NCI-H748 (cell line): Measurements from ENCODE around the gene WDR90.

Source experiments
- DNase-seq: peaks from one replicate; lab custom pipeline; 2025; ENCODE audit not compliant: unreplicated experiment; lab: John Stamatoyannopoulos, UW

Gene WDR90

DNA sequence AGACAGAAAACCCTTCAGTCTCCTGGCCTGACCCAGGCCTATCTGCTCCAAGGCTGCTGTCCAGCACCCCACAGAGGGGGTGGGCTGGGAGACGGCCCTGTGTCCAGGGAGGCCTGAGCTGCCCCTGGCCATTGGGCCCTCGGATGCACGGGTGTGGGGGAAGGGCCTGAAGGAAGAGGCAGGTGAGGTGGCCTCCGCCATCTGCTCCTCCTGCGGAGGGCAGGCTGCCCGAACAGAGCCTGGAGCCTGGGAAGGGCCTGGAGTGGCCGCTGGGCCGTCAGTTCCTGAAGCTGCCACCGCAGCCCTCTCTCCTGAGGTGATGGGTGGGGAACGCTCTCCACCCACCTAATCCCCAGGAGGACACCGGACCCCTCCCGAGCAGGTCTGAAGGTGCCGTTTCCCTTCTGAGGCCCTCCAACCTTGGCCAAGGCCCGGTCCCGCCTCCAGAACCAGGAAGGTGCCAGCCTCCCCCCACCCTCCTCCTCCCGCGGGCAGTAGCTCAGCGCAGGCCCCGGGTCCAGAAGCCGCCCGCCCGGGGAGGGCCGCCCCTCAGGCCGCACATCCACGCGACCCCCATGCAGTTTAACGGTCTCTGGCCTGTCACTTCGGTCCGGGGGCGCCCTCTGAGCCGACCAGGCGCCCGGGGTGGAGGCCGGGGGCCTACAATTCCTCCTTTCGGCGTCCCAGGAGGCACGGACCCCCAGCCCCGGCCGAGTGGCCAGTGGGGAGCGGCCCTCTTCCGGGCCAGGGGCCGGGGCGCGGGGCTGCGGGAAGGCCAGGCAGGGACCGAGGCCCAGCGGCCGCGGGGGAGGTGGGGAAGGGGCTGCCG, 55.6 kb downstream of the WDR90 start:
- DNase-seq = peak; percentile 11

- peak; percentile 83 for DNase-seq
These were observed 56.4 kb downstream of the WDR90 start, which contains the start of gene FBXL16 for GRCh38 chr16:705431-706188. TSS of gene FBXL16 (minus strand) at chr16:705801. CDS start at chr16:697405, 8,396 bp downstream.

GRCh38 chr16:706189-707061, 57.3 kb downstream of the WDR90 start:
- peak; percentile 41 for DNase-seq

DNA sequence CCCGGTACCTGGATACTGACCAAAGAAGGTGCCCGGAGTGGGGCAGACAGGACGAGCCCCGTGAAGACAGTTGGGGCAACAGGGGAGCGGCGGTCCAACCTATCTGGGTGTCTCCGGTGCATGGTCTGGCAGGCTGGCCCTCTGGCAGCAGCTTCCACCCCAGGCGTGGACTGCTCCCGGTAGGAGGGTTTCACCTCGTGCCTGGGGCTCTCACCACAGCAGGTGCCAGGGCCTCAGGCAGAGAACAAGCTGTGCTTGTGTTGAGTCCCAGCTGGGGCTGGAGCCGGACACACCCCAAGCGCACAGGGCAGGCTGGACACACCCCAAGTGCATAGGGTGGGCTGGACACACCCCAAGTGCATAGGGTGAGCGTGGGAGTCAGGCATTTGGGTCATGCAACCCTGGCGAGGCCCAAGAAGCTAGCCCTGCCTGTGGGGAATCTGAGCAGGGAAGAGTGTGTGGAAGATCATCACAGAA, 57.9 kb downstream of the WDR90 start:
- no peak for DNase-seq

GRCh38 chr16:708019-708418, 58.9 kb downstream of the WDR90 start:
- no peak for DNase-seq

DNA sequence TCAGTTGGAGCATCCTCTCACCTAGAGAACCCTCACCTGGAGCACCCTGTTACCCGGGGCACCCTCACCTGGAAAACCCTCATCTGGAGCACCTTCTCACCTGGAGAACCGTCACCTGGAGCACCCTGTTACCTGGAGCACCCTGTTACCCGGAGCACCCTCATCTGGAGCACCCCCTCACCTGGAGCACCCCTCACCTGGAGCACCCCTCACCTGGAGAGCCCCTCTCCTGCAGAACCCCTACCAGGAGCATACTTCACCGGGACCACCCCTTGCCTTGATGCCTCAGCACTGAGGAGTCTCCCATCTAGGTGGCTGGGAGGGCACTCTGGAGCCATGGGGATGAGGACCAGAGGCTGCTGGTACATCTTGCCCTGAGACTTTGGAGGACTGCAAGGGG, 59.8 kb downstream of the WDR90 start:
- no peak for DNase-seq

GRCh38 chr16:709566-710499, 60.7 kb downstream of the WDR90 start:
- DNase-seq = peak; percentile 92

DNA sequence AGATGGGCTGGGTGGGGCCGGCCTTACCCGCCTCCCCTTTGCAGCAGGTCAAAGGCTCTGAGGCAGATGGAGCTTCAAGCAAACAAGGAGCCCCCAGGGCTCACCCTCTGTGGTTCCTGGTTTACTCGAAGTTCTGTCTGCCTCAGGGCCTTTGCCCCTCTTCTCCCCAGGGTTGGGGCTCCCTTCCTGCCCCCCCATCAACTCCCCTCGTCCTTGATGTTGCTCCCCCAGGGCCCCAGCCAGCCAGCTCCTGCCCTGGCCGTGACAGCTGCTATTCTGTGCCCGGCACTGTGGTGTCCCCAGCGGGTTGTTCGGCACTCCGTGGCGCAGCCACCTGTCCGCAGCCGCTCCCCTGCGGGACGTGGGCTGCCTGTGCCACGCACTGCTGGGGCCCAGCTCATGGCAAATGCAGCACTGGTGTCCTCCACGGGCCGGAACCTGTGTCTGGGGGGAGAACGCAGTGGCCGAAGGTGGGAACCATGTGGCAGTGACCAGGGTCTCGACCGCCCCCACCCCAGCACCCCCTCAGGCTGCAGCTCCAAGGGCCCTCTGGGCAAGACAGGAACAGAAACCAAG, 61.4 kb downstream of the WDR90 start:
- DNase-seq = no peak

GRCh38 chr16:711084-711483, 61.9 kb downstream of the WDR90 start:
- no peak for DNase-seq

DNA sequence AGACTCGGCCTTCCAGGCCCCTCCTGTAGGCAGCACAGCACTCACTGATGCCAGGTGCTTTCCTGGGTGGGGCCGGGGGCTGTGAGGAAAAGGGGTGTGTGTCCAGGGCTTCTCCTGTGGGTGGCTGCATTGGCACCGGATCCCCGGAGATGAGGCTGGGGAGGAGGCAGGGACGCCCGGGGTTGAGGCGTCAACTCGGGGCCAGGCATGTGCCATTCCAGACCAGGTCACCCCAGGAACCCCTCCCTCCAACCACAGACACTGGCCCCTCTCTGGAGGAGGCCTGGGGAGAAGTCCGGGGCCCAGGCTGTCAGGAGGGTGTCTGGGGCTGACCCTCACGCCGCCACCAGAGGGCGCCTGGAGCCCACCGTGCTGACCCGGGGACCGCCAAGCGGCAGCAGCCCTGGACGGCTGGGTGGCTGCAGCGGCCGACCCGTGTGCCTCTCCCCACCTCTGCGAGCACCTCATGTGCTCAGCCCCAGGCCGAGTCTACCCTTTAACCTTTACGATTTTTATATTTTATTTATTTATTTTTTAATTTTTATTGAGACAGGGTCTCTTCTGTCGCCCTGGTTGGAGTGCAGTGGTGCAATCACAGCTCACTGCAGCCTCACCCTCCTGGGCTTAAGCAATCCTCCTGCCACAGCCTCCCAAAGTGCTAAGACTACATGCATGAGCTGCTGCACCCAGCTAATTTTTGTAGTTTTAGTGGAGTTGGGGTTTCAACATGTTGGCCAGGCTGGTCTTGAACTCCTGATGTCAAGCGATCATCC, 62.6 kb downstream of the WDR90 start:
- DNase-seq = peak; percentile 62

DNA sequence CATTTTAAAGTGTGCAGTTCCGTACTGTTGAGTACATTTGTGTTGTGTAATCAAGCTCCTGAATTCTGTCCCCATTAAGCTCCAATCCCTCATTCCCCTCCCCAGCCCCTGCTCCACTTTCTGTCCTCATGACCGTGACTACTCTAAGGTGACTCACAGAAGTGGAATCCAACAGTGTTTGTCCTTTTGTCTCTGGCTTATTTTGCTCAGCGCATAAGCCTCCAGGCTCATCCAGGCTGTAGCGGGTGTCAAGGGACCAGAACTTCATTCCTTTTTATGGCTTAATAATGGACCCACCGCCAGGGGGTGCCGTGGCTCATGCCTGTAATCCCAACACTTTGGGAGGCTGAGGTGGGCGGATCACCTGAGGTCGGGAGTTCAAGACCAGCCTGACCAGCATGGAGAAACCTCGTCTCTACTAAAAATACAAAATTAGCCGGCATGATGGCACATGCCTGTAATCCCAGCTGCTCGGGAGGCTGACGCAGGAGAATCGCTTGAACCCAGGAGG, 63.6 kb downstream of the WDR90 start:
- DNase-seq = peak; percentile 44

DNA sequence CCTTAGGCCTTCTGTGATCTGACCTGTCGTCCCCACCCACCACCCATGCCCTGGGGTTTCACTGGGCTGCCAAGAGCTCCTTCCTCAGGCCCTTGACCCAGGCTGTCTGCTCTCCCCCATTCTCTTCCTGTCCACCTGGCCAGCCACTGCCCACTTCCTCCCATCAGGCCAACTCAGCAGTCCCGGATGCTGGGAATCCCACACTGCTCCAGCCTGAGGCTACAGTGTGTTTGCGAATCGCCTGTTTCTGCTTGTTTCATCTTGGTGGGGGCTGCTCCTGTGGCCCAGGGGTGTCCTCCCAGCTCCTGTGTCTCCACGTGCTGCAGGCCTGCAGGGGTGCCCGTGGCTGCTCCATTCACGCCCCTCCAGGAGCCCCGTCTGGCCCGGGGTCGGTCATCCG, 64.9 kb downstream of the WDR90 start:
- no peak for DNase-seq

DNA sequence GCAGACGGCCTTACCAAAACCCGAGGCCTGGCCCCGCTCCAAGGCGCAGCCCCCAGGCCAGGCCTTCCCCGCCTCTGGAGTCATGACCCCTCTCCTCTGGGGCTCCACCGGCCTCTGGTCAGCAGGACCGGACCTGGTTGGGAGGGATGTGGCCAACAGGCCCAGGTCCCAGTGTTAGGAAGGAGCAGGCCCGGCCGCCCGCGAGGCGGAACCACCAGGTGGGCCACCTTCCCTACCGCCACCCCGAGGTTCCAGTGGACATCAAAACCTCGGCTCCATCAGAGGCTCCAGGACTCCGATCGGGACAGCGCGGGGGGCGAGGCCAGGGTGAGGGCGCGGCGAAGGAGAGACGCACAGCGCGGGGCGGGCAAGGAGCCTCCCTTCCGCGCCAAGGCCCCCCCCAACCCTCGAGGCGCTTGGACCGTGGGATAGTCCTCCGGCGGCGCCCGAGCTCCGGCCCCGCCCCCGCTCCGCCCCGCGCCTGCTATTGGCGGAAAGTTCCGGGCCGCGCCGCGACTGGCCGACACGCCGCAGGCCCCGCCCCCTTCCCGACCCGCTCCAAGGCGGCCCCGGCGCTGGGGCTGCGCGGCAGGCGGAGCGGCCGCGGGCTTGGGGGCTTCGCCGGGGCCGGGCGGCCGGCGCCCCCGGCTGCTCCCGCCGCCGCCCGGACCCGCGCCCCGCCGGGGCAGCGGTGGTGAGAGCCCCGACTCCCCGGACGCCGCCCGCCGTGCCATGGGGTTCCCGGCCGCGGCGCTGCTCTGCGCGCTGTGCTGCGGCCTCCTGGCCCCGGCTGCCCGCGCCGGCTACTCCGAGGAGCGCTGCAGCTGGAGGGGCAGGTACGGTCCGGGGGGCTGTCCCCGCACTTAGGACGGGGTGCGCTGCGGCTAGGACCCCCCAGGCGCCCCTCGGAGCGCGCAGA, 65.7 kb downstream of the WDR90 start, which contains the start of gene METRN:
TSS of gene METRN (plus strand) at position 561 of the 919 bp plus-strand sequence. CDS start at position 733, 172 bp downstream.
- peak; percentile 80 for DNase-seq

DNA sequence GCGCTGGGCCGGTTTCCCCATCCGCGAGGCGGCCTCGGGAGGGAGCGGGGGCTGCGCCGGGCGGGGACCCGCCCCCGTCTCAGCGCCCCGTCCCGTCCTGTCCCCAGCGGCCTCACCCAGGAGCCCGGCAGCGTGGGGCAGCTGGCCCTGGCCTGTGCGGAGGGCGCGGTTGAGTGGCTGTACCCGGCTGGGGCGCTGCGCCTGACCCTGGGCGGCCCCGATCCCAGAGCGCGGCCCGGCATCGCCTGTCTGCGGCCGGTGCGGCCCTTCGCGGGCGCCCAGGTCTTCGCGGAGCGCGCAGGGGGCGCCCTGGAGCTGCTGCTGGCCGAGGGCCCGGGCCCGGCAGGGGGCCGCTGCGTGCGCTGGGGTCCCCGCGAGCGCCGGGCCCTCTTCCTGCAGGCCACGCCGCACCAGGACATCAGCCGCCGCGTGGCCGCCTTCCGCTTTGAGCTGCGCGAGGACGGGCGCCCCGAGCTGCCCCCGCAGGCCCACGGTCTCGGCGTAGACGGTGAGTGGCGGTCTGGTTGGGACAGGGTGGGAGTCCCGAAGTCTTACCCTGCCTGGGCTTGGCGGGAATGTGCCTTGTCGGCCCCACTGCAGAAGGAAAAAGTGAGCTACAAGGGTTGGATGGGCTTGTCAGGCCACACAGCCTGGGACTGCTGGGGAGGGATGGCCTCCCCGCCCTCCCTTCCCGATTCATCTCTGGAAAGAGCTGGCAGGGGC, 66.5 kb downstream of the WDR90 start:
- DNase-seq = peak; percentile 37

DNA sequence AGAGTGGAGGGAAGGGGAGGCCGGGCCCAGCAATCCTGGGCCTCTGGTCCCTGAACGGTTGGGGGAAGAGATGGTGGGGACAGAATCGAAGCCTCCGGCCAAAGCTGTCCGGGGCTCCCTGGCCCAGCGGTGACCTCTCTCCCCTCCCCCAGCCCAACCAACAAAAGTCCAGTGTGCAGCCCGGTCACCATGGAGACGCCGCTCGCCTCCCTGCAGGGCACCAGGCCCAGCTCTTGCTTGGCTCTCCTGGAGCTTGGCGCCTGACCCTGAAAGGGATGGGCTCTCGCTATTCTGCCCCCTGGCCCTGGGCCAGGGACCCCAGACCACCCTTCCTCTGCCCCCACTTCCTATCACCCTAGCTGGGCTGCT, 67.0 kb downstream of the WDR90 start:
- DNase-seq = peak; percentile 55

- DNase-seq = no peak
These were observed 67.7 kb downstream of the WDR90 start for GRCh38 chr16:716768-717325.
